Uterine smooth muscle cell (primary cell): Measurements from ENCODE around the gene DNAJC22. TPM values are rescaled to one million over a fixed set of nuclear protein-coding genes. Genes with fewer than 3 reads are reported as not detected.

Source experiments
- total RNA-seq: library from RNA; depleted of rRNA; stranded (reverse); fragments of >200 nt; gene quantifications from 2 replicates; pipeline ENCODE4 v1.2.3, GENCODE V29; 2014

DNAJC22 gene
- total RNA-seq: 2.6 and 4.4 TPM in 2 replicates

DNA sequence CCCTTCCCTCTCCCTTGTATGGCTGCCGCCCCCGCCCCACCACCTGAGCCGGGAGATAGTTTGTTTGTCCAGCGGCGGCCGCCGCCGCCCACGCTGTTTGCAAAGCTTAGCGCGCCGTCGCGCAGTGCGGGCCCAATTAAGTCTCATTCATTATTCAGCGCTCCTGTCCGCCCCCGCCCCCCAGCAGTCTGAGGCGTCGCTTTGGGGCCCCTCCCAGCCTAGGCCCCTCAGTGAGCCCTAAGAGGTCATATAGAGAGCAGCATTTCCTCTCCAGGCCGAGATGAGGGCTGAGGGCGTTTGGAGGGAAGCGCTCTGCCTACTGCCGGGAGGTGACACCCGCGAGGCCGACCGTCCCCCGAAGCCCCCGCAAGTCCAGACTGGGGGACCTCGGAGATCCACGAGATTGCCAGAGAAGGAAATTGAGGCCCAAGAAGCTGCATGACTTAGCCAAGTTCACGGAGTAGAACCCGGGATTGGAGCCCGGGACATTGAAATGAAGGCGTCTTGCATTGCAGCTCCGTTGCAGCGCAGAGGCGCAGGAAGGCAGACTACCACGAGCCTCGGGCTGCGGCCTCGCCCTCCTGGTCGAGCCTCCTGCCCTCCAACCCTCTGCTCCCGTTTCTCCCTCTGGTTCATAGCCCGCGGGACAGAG lies at the start of gene DNAJC22:
DNAJC22 (plus strand) TSS at position 230 of the 652 bp plus-strand sequence. CDS start 1,985 bp downstream, outside the sequence.

DNA sequence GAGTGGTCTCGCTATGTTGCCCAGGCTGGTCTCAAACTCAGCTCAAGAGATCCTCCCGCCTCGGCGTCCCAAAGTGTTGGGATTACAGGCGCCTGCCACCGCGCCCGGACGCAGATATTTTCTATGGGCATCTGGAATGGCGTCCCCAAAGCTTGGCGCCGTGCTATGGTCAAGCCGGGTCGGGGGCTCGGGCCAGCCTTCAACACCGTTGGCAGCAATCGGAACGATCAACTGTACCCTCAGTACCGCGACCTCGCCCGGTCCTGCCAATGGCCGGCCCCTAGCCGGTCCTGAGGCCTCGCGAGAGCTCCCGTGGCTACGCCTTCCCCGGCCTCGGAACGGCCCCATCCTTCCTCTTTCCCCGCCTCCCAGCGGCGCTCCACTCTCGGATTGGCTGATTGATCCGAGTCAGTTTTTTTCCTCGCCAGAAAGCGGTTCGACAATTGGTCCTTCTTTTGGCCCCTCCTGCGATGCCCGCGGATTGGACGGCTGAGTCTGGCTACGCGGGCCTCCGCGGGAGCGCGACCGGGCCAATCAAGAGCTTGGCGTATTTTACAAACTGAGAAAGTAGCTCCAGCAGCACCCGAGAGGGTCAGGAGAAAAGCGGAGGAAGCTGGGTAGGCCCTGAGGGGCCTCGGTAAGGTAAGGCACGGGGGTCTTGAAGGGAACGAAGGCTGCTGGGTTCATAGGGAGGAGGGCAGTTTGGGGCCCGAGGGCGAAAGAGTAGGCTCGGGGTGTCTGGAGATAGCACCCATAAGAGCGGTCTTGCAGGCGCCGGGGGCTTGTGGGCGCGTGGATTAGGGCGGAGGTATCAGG lies 23.8 kb upstream of the DNAJC22 start, which contains the start of gene TROAP:
TROAP (plus strand) TSS at position 548 of the 816 bp plus-strand sequence. CDS start 354 bp downstream, outside the sequence.

DNA sequence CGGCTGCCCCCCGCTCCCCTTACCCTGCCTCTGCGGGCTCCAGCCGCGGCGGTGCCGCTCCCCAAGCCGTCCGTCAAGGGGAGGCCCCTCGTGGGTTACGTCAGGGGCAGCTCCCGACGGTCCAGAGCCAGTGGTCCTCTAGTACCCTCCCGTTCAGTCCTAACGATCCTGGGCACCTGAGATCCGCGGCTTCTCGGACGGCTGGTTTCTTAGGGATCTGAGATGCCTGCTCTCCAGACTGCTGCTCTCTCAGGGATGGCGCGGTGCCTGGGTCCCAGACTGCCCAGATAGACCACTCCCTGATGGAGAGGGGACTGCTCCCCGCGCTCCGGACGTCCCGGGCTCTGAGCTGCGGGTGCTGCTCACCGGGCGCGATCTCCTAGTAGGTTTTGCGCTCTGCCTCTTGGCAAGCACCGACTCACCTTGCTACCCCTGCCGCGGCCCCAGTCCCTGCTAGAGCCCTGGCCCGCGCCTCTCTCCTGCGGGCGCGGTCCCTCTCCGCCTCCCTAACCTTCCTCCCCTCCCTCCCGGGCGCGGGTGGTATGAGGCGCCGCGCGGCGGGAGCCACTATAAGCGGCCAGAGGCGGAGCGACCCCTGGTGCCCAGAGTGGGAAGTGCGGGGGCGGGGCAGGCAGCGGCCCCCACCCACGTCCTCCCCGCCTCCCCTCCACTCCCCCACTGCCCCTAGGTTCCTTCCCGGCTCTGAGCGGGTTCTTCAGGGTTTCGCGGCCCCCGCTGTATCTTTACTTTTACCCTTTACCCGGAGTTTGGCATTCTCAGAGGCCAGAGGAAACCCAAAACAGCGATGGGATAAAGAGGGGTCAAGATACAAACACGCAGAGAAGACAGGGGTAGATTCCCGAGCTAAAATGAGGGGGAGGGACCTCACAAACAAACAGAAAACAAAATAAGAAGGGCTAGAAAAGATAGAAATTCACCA lies 9.8 kb upstream of the DNAJC22 start, which contains the start of gene C1QL4:
C1QL4 (minus strand) TSS at position 544 of the 940 bp plus-strand sequence. CDS start 711 bp downstream, outside the sequence.

DNA sequence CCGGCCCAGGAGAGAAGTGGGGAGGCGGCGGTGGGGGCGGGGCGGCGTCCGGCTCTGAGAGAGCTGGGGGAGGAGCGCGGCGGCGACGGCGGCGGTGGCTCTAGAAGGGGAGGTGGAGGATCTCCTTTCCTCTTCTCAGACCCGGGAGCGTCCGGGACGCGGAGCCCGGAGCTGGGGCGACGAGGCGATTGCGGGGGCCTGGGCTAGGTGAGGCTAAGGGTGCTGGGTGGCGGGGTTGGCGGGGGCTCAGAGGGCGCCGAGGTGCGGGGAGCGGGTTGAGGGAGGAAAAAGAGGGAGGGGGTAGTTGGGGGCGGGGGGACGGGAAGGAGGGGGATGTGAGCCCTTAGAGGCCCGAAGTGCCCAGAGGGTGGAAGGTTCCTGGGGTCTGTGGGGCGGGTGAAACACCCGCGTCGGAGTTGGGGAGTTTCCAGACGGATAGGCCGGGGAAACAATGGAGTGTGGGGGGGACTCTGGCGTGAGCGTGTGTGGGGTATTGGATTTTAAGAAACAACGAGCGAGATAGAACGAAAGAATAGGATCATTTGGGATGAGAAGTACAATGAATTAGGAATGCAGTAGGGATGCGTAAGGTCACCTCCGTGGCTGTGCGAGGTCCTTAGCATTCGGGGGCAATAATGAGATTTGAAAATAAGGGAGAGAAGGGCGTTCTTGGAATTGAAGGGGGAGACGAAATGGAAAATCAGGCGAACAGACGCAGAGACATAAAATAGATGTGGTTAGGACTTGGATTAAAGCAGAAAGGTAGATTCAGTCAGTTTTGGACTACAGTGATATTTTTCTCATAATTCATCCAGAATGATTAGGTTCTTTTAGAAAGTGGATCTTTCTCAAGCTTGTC lies 20.9 kb downstream of the DNAJC22 start, which contains the start of gene SPATS2:
SPATS2 (plus strand) TSS at position 82 of the 859 bp plus-strand sequence. CDS start 93,551 bp downstream, outside the sequence.

Other genes with a start within 250 kb of the DNAJC22 start
- gene LMBR1L, start 236.0 kb upstream of the DNAJC22 start, total RNA-seq: 39.7 and 50.9 TPM in 2 replicates
- 1,583 and 3,940 TPM in 2 replicates for gene TUBA1B, start 215.5 kb upstream of the DNAJC22 start, total RNA-seq
- 668 and 1,375 TPM in 2 replicates for gene TUBA1A, start 157.8 kb upstream of the DNAJC22 start, total RNA-seq
- 298 and 933 TPM in 2 replicates for gene TUBA1C, start 81.8 kb upstream of the DNAJC22 start, total RNA-seq
- gene PRPH, start 51.7 kb upstream of the DNAJC22 start, total RNA-seq: 0.12 and 0.22 TPM in 2 replicates
- gene TROAP, start 23.6 kb upstream of the DNAJC22 start, total RNA-seq: 9.4 and 19.1 TPM in 2 replicates
- 0.37 and 0.77 TPM in 2 replicates for gene C1QL4, start 9.7 kb upstream of the DNAJC22 start, total RNA-seq
- gene SPATS2, start 20.6 kb downstream of the DNAJC22 start, total RNA-seq: 21.5 and 30.7 TPM in 2 replicates
- under 0.01 TPM in 1 of 2 replicates, not detected in the other for gene KCNH3, start 192.1 kb downstream of the DNAJC22 start, total RNA-seq
- 53.7 and 71.7 TPM in 2 replicates for gene MCRS1, start 221.3 kb downstream of the DNAJC22 start, total RNA-seq